Kidney (tissue), 14 donors: ENCODE results near the gene NCLN. TPM values are rescaled to one million over a fixed set of nuclear protein-coding genes. Genes with fewer than 3 reads are reported as not detected.
"Not testable (repeated sequence)": the region's sequence is repeated elsewhere in the genome, so short reads cannot be mapped to it uniquely, and the experiment has no call there.

Source experiments
- DNase-seq, 5 donors: peaks; one replicate each; pipeline ENCODE4 v3.0.0-alpha.2; 2013 to 2020
- FAIRE-seq: peaks from 2 replicates; lab custom pipeline; 2012; peaks lifted over from hg19 to GRCh38; lab: Jason Lieb, UNC
- H3K27ac ChIP-seq, 2 donors: one replicate each; pipeline ENCODE4 v1.7.0; 2013; ENCODE audit warnings: low read depth in 2 of 2, low read length in 2 of 2, inconsistent platforms in 1 of 2
- H3K27me3 ChIP-seq: one replicate; pipeline ENCODE4 v1.7.1; 2013; ENCODE audit warnings: low read length, inconsistent platforms; ENCODE audit not compliant: control insufficient read depth, insufficient read depth
- H3K36me3 ChIP-seq, 3 donors: one replicate each; pipeline versions ENCODE4 v1.7.0 to v1.7.1; 2013; ENCODE audit warnings: low read length in 3 of 3, control low read depth in 1 of 3, inconsistent platforms in 1 of 3; ENCODE audit not compliant: insufficient read depth in 3 of 3, control insufficient read depth in 2 of 3
- H3K4me1 ChIP-seq, 3 donors: one replicate each; pipeline versions ENCODE4 v1.7.0 to v1.7.1; 2013; ENCODE audit warnings: low read length in 3 of 3, inconsistent platforms in 1 of 3, low read depth in 1 of 3; ENCODE audit not compliant: control insufficient read depth in 2 of 3, insufficient read depth in 2 of 3
- H3K4me3 ChIP-seq, 3 donors: one replicate each; pipeline versions ENCODE4 v1.7.0 to v1.8.1; 2013; ENCODE audit warnings: low read length in 3 of 3, control low read depth in 1 of 3, inconsistent platforms in 1 of 3
- H3K9ac ChIP-seq, 3 donors: one replicate each; pipeline versions ENCODE4 v1.7.0 to v1.7.1; 2013; ENCODE audit warnings: low read length in 3 of 3, control low read depth in 1 of 3, inconsistent platforms in 1 of 3
- H3K9me3 ChIP-seq, 3 donors: one replicate each; pipeline versions ENCODE4 v1.7.0 to v1.7.1; 2013; ENCODE audit warnings: low read length in 3 of 3, control low read depth in 1 of 3, inconsistent platforms in 1 of 3; ENCODE audit not compliant: control insufficient read depth in 2 of 3, insufficient read depth in 1 of 3
- intact Hi-C: fragments of 100-400 bp; cut with DNase I; formaldehyde crosslinking; loops from one replicate; pipeline ENCODE4 v1.11.1; 2022
- polyA plus RNA-seq: library from polyadenylated mRNA; stranded (reverse); fragments of 350-450 nt; fragmentation: Illumina TruSeq; extraction: RNeasy Lipid Tissue Mini Kit (QIAGEN cat#74804); gene quantifications from one replicate; pipeline ENCODE4 v1.2.3, GENCODE V29; 2014; ENCODE audit warnings: low read depth, low replicate concordance; ENCODE audit not compliant: insufficient read depth
- total RNA-seq: library from RNA; stranded (reverse); fragmentation: NEBNext Ultra II Directional; extraction: Animal tissue kit (Norgen Biotek cat#: 25700); gene quantifications from one replicate; pipeline ENCODE4 v1.2.1, GENCODE V29; 2021
- TF ChIP-seq, protein P1 (sequence below): IDR thresholded peaks from 3 replicates; pipeline ENCODE4 v1.5.1; 2012; ENCODE audit warnings: mild to moderate bottlenecking, moderate library complexity, borderline replicate concordance; ENCODE audit not compliant: insufficient read depth; ENCODE audit errors: extremely low read depth
- donor health status: control.
- donor health status: control.
- donor health status: control.
- donor health status: control.
- donor health status: control.
- donor health status: DM: yes; HTN: yes; CAD: no.
- donor health status: Normal renal cell carcinoma (clear cell type).

Gene NCLN
- total and polyA plus RNA-seq, 2 donors from 2014 or later: 43.3 to 63.2 TPM

DNA sequence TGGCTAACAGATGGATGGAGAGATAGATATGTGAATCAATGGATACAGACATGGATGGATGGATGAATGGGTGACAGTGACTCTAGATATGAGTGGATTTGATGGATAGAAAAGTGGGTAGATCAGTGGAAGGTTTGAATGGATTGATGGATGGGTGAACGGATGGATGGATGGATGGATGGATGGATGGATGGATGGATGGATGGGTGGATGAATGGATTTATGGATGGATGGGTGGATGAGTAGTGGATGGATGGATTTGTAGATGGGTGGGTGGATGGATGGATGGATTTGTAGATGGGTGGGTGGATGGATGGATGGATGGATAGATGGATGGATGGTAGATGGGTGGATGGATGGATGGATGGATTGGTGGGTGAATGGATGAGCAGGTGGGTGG is 45.6 kb downstream of the NCLN start:
- Histone ChIP-seq H3K9me3 (no peaks in the 10 kb centered on the region), H3K4me3 (no peak overlapping the region), H3K27me3 (no peaks in the 10 kb centered on the region), H3K9ac (no peak overlapping the region), H3K4me1 (no peaks in the 10 kb centered on the region), H3K36me3 (no peaks in the 10 kb centered on the region), H3K27ac (no peak overlapping the region)
- TF ChIP-seq, protein P1, sequence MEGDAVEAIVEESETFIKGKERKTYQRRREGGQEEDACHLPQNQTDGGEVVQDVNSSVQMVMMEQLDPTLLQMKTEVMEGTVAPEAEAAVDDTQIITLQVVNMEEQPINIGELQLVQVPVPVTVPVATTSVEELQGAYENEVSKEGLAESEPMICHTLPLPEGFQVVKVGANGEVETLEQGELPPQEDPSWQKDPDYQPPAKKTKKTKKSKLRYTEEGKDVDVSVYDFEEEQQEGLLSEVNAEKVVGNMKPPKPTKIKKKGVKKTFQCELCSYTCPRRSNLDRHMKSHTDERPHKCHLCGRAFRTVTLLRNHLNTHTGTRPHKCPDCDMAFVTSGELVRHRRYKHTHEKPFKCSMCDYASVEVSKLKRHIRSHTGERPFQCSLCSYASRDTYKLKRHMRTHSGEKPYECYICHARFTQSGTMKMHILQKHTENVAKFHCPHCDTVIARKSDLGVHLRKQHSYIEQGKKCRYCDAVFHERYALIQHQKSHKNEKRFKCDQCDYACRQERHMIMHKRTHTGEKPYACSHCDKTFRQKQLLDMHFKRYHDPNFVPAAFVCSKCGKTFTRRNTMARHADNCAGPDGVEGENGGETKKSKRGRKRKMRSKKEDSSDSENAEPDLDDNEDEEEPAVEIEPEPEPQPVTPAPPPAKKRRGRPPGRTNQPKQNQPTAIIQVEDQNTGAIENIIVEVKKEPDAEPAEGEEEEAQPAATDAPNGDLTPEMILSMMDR: no peak
- intact Hi-C loops: no loop called here
- FAIRE-seq (no peak), DNase-seq (no peak)

GRCh38 chr19:3233116-3233515 is 47.4 kb downstream of the NCLN start:
- H3K9ac ChIP-seq: no peak overlapping the region
- no peaks in the 10 kb centered on the region for H3K4me1 ChIP-seq
- intact Hi-C loops: no loop called here
- no peaks in the 10 kb centered on the region for H3K36me3 ChIP-seq
- TF ChIP-seq, protein P1: no peak
- no peak for FAIRE-seq
- no peaks in the 10 kb centered on the region for H3K9me3 ChIP-seq
- no peak for DNase-seq
- H3K27me3 ChIP-seq: no peaks in the 10 kb centered on the region
- no peak overlapping the region for H3K27ac ChIP-seq
- H3K4me3 ChIP-seq: no peak overlapping the region

- Histone ChIP-seq H3K9ac (no peak overlapping the region), H3K4me3 (no peak overlapping the region), H3K36me3 (no peaks in the 10 kb centered on the region), H3K27ac (no peak overlapping the region), H3K27me3 (no peaks in the 10 kb centered on the region), H3K9me3 (no peaks in the 10 kb centered on the region), H3K4me1 (no peaks in the 10 kb centered on the region)
- DNase-seq (no peak), FAIRE-seq (no peak)
- intact Hi-C loops: no loop called here
- TF ChIP-seq, protein P1: no peak
These were observed 48.1 kb downstream of the NCLN start for GRCh38 chr19:3233831-3234230.

GRCh38 chr19:3234800-3235199 is 49.1 kb downstream of the NCLN start:
- Histone ChIP-seq H3K27ac (no peak overlapping the region), H3K4me3 (no peak overlapping the region), H3K36me3 (no peaks in the 10 kb centered on the region), H3K9me3 (no peaks in the 10 kb centered on the region), H3K27me3 (no peaks in the 10 kb centered on the region), H3K9ac (no peak overlapping the region), H3K4me1 (no peaks in the 10 kb centered on the region)
- TF ChIP-seq, protein P1: no peak
- FAIRE-seq (no peak), DNase-seq (no peak)
- intact Hi-C loops: no loop called here

DNA sequence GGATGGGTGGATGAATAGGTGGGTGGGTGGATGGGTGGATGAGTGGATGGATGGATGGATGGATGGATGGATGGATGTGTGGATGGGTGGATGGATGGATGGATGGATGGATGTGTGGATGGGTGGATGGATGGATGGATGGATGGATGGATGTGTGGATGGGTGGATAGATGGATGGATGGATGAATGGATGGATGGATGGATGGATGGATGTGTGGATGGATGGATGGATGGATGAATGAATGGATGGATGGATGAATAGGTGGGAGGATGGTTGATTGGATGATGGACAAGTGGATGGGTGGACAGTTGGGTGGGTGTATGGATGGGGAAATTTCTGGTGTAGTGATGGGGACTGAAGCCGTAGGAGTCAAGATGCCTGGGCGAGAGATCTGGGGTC is 49.9 kb downstream of the NCLN start:
- H3K36me3 ChIP-seq, DNase-seq, H3K9ac ChIP-seq, H3K27ac ChIP-seq, H3K9me3 ChIP-seq, H3K27me3 ChIP-seq, FAIRE-seq, intact Hi-C loops, H3K4me1 ChIP-seq, H3K4me3 ChIP-seq: not testable (repeated sequence)
